Sigmoid colon (tissue), 4 donors: Measurements from ENCODE around the gene SORT1.

ENCODE experiments used
- CTCF ChIP-seq, 4 experiments: fragments of 450-650 bp in 3 of 4; fragments of 200-600 bp in 1 of 4; IDR thresholded peaks; one replicate each; pipeline ENCODE4 v1.5.1; 2016 to 2019; ENCODE audit warnings: antibody characterized with exemption in 4 of 4, mild to moderate bottlenecking in 3 of 4, moderate library complexity in 2 of 4
- EP300 ChIP-seq, 4 donors: sonication (generic); formaldehyde crosslinking; IDR thresholded peaks; one replicate each; pipeline ENCODE4 v1.6.1; 2017; ENCODE audit warnings: antibody characterized with exemption in 4 of 4
- POLR2A ChIP-seq, 2 donors: fragments of 450-650 bp; IDR thresholded peaks; one replicate each; pipeline ENCODE4 v1.6.1; 2016; ENCODE audit warnings: antibody characterized with exemption in 2 of 2, mild to moderate bottlenecking in 2 of 2, moderate library complexity in 2 of 2
- POLR2AphosphoS5 ChIP-seq, 4 donors: sonication (generic); formaldehyde crosslinking; IDR thresholded peaks; one replicate each; pipeline ENCODE4 v1.6.1; 2017; ENCODE audit warnings: antibody characterized with exemption in 4 of 4

- TF ChIP-seq CTCF (IDR thresholded peaks at IDR 0.05) (no peak), POLR2AphosphoS5 (IDR thresholded peaks at IDR 0.05) (no peak), POLR2A (IDR thresholded peaks at IDR 0.05) (no peak), EP300 (IDR thresholded peaks at IDR 0.05) (no peak)
These were observed 2.4 kb upstream of the SORT1 start for GRCh38 chr1:109400035-109400655.
